ENCODE measurements around the gene TMIGD1. TPM values are rescaled to one million over a fixed set of nuclear protein-coding genes. Genes with fewer than 3 reads are reported as not detected.

Gene TMIGD1
- polyA plus RNA-seq, 1 of the 3 experiments (the other 2 are of a cell fraction): not detected

DNA sequence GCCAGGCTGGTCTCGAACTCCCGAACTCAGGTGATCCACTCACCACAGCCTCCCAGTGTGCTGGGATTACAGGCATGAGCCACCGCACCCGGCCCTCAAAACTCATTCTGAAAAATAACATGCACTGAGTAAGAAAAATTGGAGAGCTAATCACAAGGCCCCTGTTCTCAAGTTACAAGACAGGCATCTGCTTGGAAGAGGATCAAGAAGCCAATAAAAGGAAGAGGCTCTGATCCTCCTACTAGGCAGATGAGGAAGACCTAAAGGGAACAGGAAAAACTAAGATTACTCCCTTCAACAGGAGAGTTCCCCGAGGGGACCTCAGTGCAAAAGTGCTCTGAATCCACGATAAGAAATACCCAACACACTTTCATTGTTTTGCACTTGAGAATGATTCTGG is 60.5 kb downstream of the TMIGD1 start:
- Histone ChIP-seq H3K79me2 (ENCODE audit: insufficient read depth) (no peaks in the 10 kb centered on the region), H3K9ac (no peak overlapping the region), H3K36me3 (replicated peaks in 1 of 2; ENCODE audit: control insufficient read depth in 1 of 2, insufficient read depth in 2 of 2, low read length in 1 of 2) (peaks cover 54 to 71% of the 10 kb centered on the region in 2 experiments), H3K4me2 (no peak overlapping the region), H3F3A (replicated peaks; ENCODE audit: insufficient read depth) (peaks cover 4% of the 10 kb centered on the region), H3K27ac (ENCODE audit: low read depth in 2 of 2, low read length in 1 of 2) (no peak overlapping the region), H3K9me2 (no peaks in the 10 kb centered on the region), H3K4me3 (ENCODE audit: low read depth in 2 of 2, low read length in 1 of 2) (no peak overlapping the region), H4K20me1 (ENCODE audit: insufficient read depth) (no peaks in the 10 kb centered on the region), H3K9me3 (no peaks in the 10 kb centered on the region), H2AFZ (ENCODE audit: low read depth) (no peak overlapping the region), H3K27me3 (ENCODE audit: insufficient read depth) (no peaks in the 10 kb centered on the region), H3K4me1 (ENCODE audit: control insufficient read depth in 1 of 2, insufficient read depth in 2 of 2, low read depth in 1 of 2, low read length in 1 of 2) (no peaks in the 10 kb centered on the region)
- DNase-seq: no peak
- POLR2A ChIA-PET: no interaction called here
- no peak for TF ChIP-seq RAD21 (IDR thresholded peaks at IDR 0.05; ENCODE audit: low read length)
- TF ChIP-seq, protein P1, sequence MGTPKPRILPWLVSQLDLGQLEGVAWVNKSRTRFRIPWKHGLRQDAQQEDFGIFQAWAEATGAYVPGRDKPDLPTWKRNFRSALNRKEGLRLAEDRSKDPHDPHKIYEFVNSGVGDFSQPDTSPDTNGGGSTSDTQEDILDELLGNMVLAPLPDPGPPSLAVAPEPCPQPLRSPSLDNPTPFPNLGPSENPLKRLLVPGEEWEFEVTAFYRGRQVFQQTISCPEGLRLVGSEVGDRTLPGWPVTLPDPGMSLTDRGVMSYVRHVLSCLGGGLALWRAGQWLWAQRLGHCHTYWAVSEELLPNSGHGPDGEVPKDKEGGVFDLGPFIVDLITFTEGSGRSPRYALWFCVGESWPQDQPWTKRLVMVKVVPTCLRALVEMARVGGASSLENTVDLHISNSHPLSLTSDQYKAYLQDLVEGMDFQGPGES (IDR thresholded peaks at IDR 0.05; ENCODE audit: low read depth, low read length): no peak
- no peak for TF ChIP-seq GABPA (IDR thresholded peaks at IDR 0.05; ENCODE audit: low read depth)
- no peak for TF ChIP-seq YY1 (IDR thresholded peaks at IDR 0.05; ENCODE audit: low read depth)
- TF ChIP-seq EZH2phosphoT487 (IDR thresholded peaks at IDR 0.05; ENCODE audit: borderline replicate concordance, low read depth): no peak
- TF ChIP-seq MXI1 (IDR thresholded peaks at IDR 0.05; ENCODE audit: low read depth, low read length): no peak
- TF ChIP-seq POLR2AphosphoS5 (IDR thresholded peaks at IDR 0.05; ENCODE audit: low read depth, low read length): no peak
- TF ChIP-seq, protein P2, sequence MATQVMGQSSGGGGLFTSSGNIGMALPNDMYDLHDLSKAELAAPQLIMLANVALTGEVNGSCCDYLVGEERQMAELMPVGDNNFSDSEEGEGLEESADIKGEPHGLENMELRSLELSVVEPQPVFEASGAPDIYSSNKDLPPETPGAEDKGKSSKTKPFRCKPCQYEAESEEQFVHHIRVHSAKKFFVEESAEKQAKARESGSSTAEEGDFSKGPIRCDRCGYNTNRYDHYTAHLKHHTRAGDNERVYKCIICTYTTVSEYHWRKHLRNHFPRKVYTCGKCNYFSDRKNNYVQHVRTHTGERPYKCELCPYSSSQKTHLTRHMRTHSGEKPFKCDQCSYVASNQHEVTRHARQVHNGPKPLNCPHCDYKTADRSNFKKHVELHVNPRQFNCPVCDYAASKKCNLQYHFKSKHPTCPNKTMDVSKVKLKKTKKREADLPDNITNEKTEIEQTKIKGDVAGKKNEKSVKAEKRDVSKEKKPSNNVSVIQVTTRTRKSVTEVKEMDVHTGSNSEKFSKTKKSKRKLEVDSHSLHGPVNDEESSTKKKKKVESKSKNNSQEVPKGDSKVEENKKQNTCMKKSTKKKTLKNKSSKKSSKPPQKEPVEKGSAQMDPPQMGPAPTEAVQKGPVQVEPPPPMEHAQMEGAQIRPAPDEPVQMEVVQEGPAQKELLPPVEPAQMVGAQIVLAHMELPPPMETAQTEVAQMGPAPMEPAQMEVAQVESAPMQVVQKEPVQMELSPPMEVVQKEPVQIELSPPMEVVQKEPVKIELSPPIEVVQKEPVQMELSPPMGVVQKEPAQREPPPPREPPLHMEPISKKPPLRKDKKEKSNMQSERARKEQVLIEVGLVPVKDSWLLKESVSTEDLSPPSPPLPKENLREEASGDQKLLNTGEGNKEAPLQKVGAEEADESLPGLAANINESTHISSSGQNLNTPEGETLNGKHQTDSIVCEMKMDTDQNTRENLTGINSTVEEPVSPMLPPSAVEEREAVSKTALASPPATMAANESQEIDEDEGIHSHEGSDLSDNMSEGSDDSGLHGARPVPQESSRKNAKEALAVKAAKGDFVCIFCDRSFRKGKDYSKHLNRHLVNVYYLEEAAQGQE (IDR thresholded peaks at IDR 0.05; ENCODE audit: low read depth, low read length): no peak
- TF ChIP-seq, protein P3, sequence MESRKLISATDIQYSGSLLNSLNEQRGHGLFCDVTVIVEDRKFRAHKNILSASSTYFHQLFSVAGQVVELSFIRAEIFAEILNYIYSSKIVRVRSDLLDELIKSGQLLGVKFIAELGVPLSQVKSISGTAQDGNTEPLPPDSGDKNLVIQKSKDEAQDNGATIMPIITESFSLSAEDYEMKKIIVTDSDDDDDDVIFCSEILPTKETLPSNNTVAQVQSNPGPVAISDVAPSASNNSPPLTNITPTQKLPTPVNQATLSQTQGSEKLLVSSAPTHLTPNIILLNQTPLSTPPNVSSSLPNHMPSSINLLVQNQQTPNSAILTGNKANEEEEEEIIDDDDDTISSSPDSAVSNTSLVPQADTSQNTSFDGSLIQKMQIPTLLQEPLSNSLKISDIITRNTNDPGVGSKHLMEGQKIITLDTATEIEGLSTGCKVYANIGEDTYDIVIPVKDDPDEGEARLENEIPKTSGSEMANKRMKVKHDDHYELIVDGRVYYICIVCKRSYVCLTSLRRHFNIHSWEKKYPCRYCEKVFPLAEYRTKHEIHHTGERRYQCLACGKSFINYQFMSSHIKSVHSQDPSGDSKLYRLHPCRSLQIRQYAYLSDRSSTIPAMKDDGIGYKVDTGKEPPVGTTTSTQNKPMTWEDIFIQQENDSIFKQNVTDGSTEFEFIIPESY (IDR thresholded peaks at IDR 0.05; ENCODE audit: borderline replicate concordance, low read depth): no peak
- TF ChIP-seq, protein P4, sequence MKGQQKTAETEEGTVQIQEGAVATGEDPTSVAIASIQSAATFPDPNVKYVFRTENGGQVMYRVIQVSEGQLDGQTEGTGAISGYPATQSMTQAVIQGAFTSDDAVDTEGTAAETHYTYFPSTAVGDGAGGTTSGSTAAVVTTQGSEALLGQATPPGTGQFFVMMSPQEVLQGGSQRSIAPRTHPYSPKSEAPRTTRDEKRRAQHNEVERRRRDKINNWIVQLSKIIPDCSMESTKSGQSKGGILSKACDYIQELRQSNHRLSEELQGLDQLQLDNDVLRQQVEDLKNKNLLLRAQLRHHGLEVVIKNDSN (IDR thresholded peaks at IDR 0.05; ENCODE audit: borderline replicate concordance, low read depth): no peak
- no peak for TF ChIP-seq FOXJ3 (CRISPR knock-in tag; IDR thresholded peaks at IDR 0.05)
- no peak for TF ChIP-seq TCF12 (IDR thresholded peaks at IDR 0.05)
- TF ChIP-seq, protein P5, sequence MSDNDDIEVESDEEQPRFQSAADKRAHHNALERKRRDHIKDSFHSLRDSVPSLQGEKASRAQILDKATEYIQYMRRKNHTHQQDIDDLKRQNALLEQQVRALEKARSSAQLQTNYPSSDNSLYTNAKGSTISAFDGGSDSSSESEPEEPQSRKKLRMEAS (IDR thresholded peaks at IDR 0.05; ENCODE audit: low read depth): no peak
- TF ChIP-seq SIN3A (IDR thresholded peaks at IDR 0.05; ENCODE audit: borderline replicate concordance, low read depth, low read length): no peak
- TF ChIP-seq MEF2A (IDR thresholded peaks at IDR 0.05; ENCODE audit: borderline replicate concordance, low read depth): no peak
- TF ChIP-seq, protein P6, sequence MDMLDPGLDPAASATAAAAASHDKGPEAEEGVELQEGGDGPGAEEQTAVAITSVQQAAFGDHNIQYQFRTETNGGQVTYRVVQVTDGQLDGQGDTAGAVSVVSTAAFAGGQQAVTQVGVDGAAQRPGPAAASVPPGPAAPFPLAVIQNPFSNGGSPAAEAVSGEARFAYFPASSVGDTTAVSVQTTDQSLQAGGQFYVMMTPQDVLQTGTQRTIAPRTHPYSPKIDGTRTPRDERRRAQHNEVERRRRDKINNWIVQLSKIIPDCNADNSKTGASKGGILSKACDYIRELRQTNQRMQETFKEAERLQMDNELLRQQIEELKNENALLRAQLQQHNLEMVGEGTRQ (IDR thresholded peaks at IDR 0.05; ENCODE audit: borderline replicate concordance, low read depth, low read length): no peak
- TF ChIP-seq NFIC (IDR thresholded peaks at IDR 0.05; ENCODE audit: borderline replicate concordance): no peak
- TF ChIP-seq CHD2 (IDR thresholded peaks at IDR 0.05; ENCODE audit: low read length, partially characterized antibody): no peak
- no peak for TF ChIP-seq FOSL2 (IDR thresholded peaks at IDR 0.05; ENCODE audit: borderline replicate concordance, low read depth)
- 98% methylated on average over 6 of the region's 6 CpGs for WGBS (ENCODE audit: low lambda C conversion rate)
- CTCF ChIA-PET: interaction anchor here (0.9 to 1.9 kb wide), 3 partner anchors 148 to 342 kb away, joined by 3 to 11 read pairs (median 3); no protein-coding TSS in a partner anchor
